D721Med (cell line): ENCODE results near the gene TFDP2.
"Not testable (repeated sequence)": the region's sequence is repeated elsewhere in the genome, so short reads cannot be mapped to it uniquely, and the experiment has no call there.

Experiments used
- DNase-seq: peaks from one replicate; pipeline ENCODE4 v3.0.0; 2011; ENCODE audit warnings: low spot score; ENCODE audit not compliant: insufficient read length
- FAIRE-seq: peaks from 2 replicates; lab custom pipeline; 2011; peaks lifted over from hg19 to GRCh38; lab: Jason Lieb, UNC
- TF ChIP-seq, protein P1 (sequence below): IDR thresholded peaks from 2 replicates; pipeline ENCODE4 v1.5.1; 2012; ENCODE audit warnings: mild to moderate bottlenecking, control low read depth; ENCODE audit not compliant: insufficient read depth; ENCODE audit errors: missing control alignments

TFDP2 gene

DNA sequence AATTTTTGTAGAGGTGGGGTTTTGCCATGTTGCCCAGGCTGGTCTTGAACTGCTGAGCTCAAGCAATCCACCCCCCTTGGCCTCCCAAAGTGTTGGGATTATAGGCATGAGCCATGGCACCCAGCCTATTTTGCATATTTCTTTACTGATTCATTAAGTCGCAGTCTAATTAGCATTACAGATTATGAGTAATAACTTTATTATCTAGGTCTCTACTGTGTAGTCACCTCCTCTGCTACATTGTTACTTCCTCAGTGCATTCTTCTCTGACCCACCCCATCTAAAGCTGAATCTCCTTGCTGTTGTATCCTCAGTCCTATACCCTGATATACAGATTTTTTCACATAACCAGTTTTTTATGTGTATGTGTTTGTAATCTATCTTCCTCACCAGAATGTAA is 61.7 kb downstream of the TFDP2 start:
- TF ChIP-seq, protein P1, sequence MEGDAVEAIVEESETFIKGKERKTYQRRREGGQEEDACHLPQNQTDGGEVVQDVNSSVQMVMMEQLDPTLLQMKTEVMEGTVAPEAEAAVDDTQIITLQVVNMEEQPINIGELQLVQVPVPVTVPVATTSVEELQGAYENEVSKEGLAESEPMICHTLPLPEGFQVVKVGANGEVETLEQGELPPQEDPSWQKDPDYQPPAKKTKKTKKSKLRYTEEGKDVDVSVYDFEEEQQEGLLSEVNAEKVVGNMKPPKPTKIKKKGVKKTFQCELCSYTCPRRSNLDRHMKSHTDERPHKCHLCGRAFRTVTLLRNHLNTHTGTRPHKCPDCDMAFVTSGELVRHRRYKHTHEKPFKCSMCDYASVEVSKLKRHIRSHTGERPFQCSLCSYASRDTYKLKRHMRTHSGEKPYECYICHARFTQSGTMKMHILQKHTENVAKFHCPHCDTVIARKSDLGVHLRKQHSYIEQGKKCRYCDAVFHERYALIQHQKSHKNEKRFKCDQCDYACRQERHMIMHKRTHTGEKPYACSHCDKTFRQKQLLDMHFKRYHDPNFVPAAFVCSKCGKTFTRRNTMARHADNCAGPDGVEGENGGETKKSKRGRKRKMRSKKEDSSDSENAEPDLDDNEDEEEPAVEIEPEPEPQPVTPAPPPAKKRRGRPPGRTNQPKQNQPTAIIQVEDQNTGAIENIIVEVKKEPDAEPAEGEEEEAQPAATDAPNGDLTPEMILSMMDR = no peak
- FAIRE-seq = no peak
- DNase-seq = no peak

DNA sequence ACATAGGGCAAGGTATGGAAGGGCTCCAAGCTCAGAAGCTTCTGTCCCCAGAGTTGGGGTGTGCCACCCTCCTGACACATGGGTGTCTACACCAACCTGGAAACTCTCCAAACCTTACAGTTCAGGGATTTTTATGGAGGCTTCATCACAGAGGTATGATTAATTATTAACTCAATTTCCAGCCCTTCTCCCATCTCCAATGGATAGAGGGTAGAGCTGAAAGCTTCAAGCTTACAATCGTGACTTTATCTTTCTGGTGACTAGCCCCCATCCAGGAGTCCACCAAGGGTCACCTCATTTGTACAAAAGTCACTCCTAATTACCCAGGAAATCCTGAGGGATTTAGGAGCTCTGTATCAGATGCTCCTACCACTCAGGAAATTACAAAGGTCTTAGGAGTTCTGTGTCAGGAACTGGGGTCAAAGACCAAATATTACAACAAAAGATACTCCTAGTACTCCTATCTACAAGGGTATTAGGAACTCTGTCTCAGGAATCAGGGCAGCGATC is 62.7 kb downstream of the TFDP2 start:
- TF ChIP-seq, protein P1 = no peak
- FAIRE-seq = no peak
- DNase-seq = no peak

GRCh38 chr3:142081178-142081577 is 68.2 kb downstream of the TFDP2 start:
- DNase-seq = no peak
- TF ChIP-seq, protein P1 = no peak
- FAIRE-seq = no peak

- TF ChIP-seq, protein P1 = no peak
- no peak for DNase-seq
- FAIRE-seq = no peak
These were observed 71.4 kb downstream of the TFDP2 start for GRCh38 chr3:142077859-142078500.

DNA sequence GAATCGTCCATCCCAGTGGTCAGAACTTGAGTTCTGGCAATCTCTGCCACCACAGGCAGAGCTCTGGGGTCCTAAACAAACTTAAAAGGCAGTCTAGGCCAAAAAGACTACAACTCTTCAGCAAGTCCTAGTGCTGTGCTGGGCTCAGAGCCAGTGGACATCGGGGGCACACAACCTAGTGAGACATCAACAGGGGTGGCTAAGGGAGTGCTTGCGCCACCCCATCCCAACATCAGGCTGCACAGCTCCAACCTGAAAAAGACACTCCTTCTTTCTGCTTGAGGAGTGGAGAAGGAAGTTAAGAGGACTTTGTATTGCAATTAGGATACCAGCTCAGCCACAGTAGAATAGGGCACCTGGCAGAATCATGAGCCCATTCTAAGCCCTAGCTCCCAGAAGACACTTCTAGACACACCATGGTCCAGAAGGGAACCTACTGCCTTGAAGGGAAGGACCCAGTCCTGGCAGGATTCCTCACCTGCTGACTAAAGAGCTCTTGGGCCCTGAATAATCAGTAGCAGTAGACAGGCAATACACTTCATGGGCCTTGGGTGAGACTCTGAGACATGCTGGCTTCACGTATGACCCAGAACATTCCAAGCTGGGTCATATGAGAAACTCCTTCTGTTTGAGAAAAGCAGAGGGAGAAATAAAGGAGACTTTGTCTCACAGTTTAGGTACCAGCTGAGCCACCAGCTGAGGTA is 72.0 kb downstream of the TFDP2 start:
- TF ChIP-seq, protein P1 = no peak
- FAIRE-seq = no peak
- no peak for DNase-seq

DNA sequence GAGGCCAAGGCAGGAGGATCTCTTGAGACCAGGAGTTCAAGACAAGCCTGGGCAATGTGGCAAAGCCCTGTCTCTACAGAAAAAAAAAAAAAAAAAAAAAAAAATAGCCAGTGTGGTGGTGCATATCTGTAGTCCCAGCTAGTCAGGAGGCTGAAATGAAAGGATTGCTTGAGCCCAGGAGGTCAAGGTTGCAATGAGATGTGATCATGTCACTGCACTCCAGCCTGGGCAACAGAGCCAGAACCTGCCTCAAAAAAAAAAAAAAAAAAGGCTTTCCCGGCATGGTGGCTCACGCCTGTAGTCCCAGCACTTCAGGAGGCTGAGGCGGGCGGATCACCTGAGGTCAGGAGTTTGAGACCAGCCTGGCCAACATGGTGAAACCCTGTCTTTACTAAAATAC is 73.7 kb downstream of the TFDP2 start:
- not testable (repeated sequence) for FAIRE-seq

DNA sequence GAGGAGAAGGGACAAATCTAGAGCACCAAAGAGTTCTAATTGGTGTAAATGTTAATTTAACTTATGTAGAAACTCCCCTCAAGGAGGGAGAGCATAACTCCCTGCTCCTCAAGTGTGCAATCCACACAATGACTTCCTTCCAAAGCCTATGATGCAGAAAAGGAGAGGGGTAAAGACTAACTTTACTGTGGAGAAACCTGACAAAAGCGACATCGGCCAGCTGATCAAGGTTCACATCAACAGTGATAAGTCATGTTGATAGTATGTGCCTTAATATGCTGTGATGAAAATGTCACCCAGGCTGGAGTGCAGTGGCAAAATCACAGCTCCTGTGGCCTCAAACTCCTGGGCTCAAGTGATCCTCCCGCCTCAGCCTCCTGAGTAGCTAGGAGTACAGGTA is 76.5 kb downstream of the TFDP2 start:
- TF ChIP-seq, protein P1 = no peak
- FAIRE-seq (no peak), DNase-seq (no peak)

More for the DNA sequence above, 73.7 kb downstream of the TFDP2 start:
- DNase-seq = not testable (repeated sequence)
